HepG2 (cell line): ENCODE results near the gene GPAT3. TPM values are rescaled to one million over a fixed set of nuclear protein-coding genes. Genes with fewer than 3 reads are reported as not detected.

ENCODE experiments used
- FOSL2 ChIP-seq: sonication (generic); formaldehyde crosslinking; IDR thresholded peaks from 2 replicates; pipeline ENCODE4 v1.4.0; 2020; ENCODE audit warnings: missing genetic modification reagents
- GZF1 ChIP-seq: sonication (generic); formaldehyde crosslinking; IDR thresholded peaks from 2 replicates; pipeline ENCODE4 v1.5.1; 2020; ENCODE audit warnings: mild to moderate bottlenecking, missing genetic modification reagents
- KAT8 ChIP-seq: IDR thresholded peaks from 2 replicates; pipeline ENCODE4 v1.6.1; 2016; ENCODE audit warnings: missing genetic modification reagents, missing compliant biosample characterization
- KLF11 ChIP-seq: IDR thresholded peaks from 2 replicates; pipeline ENCODE4 v1.6.1; 2016; ENCODE audit warnings: missing compliant biosample characterization
- MAF1 ChIP-seq: sonication (generic); formaldehyde crosslinking; IDR thresholded peaks from 2 replicates; pipeline ENCODE4 v1.5.0; 2020; ENCODE audit warnings: missing genetic modification reagents, borderline replicate concordance
- RFX5 ChIP-seq: IDR thresholded peaks from 2 replicates; pipeline ENCODE4 v1.6.1; 2011; ENCODE audit warnings: low read depth, low read length, improper control_type of control experiment
- TBP ChIP-seq: sonication (generic); formaldehyde crosslinking; IDR thresholded peaks from 2 replicates; pipeline ENCODE4 v1.5.0; 2020; ENCODE audit warnings: missing genetic modification reagents
- ZMYM4 ChIP-seq: sonication (generic); formaldehyde crosslinking; IDR thresholded peaks from 2 replicates; pipeline ENCODE4 v1.8.1; 2023; ENCODE audit warnings: mild to moderate bottlenecking, missing genetic modification reagents
- ZNF12 ChIP-seq: sonication (generic); formaldehyde crosslinking; IDR thresholded peaks from 2 replicates; pipeline ENCODE4 v1.5.0; 2020; ENCODE audit warnings: missing genetic modification reagents
- polyA plus RNA-seq, 8 experiments: library from polyadenylated mRNA; depleted of rRNA in 3 of 8; stranded (reverse) in 7 of 8; unstranded in 1 of 8; fragments of >200 nt; fragmentation: Illumina TruSeq in 4 of 8; extraction: Trizol in 4 of 8; gene quantifications; 2 replicates each; pipeline versions ENCODE4 v1.2.1 to v1.2.3, GENCODE V29; 2011 to 2016; ENCODE audit warnings: low read depth in 4 of 8, missing spikeins in 1 of 8, mixed read lengths in 1 of 8; ENCODE audit not compliant: insufficient read depth in 1 of 8
- total RNA-seq, 5 experiments: library from RNA; depleted of rRNA; stranded (reverse); fragments of >200 nt; fragmentation: Illumina TruSeq; extraction: Trizol; gene quantifications; 2 replicates each; pipeline ENCODE4 v1.2.3, GENCODE V29; 2016; ENCODE audit warnings: low read depth in 1 of 5
- TF ChIP-seq, protein P1 (sequence below): IDR thresholded peaks from 2 replicates; pipeline ENCODE4 v1.6.1; 2012; ENCODE audit warnings: low read depth, low read length, improper control_type of control experiment
- TF ChIP-seq, protein P2 (sequence below): IDR thresholded peaks from 2 replicates; pipeline ENCODE4 v1.6.1; 2016; ENCODE audit warnings: missing compliant biosample characterization, missing genetic modification reagents, borderline replicate concordance
- TF ChIP-seq, protein P3 (sequence below): sonication (generic); formaldehyde crosslinking; IDR thresholded peaks from 2 replicates; pipeline ENCODE4 v1.5.1; 2020; ENCODE audit warnings: mild to moderate bottlenecking, moderate library complexity, missing genetic modification reagents
- TF ChIP-seq, protein P4 (sequence below): sonication (generic); formaldehyde crosslinking; IDR thresholded peaks from 2 replicates; pipeline ENCODE4 v1.4.0; 2020; ENCODE audit warnings: missing genetic modification reagents
- TF ChIP-seq, protein P5 (sequence below): sonication (generic); formaldehyde crosslinking; IDR thresholded peaks from 2 replicates; pipeline ENCODE4 v1.8.0; 2022; ENCODE audit warnings: missing genetic modification reagents, mild to moderate bottlenecking, inconsistent platforms, borderline replicate concordance
- TF ChIP-seq, protein P6 (sequence below): sonication (generic); formaldehyde crosslinking; IDR thresholded peaks from 2 replicates; pipeline ENCODE4 v1.5.0; 2020; ENCODE audit warnings: missing genetic modification reagents
- TF ChIP-seq, protein P7 (sequence below): sonication (generic); formaldehyde crosslinking; IDR thresholded peaks from 2 replicates; pipeline ENCODE4 v1.4.0; 2020; ENCODE audit warnings: mild to moderate bottlenecking, missing genetic modification reagents

GPAT3 gene
- total and polyA plus RNA-seq, 2 of the 13 experiments (the other 11 are each of a cell fraction or from before 2014, with no cell fraction given), result 2.4 to 2.6 TPM

DNA sequence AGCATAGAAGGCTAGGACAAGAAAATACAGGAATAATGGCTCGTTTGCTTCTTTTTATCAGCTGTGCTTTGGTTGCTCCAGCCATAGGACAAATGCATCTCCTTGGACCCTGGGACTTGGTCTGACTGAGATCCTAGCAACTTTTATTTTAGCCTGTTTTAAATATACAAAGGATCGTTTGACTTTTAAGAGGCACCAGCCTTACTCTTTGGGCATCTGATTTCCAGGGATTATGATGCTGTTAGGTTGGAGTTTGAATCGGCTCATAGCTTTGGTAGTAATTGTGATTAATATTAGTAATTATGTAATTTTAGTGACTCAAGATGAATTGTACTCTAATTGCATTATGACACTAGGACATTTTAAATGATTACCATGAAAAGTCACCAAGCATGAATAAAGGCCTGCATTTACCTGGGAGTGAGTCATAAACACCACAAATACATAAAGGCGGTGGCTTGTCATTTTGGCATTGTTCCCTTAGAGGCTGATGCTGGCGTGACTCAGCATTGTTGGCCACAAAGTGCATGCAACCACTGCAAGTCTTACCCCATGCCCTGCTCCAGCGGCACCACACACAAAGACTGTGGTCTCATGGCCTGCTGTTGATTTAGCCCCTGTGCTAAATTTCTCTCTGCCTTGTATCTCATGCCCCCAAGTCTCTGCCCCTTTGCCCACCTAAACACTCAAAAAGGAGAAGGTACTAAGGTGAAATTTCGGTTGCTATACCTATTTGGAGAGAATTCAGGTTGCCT lies 12.4 kb downstream of the GPAT3 start (continued):
- TF ChIP-seq, protein P1, sequence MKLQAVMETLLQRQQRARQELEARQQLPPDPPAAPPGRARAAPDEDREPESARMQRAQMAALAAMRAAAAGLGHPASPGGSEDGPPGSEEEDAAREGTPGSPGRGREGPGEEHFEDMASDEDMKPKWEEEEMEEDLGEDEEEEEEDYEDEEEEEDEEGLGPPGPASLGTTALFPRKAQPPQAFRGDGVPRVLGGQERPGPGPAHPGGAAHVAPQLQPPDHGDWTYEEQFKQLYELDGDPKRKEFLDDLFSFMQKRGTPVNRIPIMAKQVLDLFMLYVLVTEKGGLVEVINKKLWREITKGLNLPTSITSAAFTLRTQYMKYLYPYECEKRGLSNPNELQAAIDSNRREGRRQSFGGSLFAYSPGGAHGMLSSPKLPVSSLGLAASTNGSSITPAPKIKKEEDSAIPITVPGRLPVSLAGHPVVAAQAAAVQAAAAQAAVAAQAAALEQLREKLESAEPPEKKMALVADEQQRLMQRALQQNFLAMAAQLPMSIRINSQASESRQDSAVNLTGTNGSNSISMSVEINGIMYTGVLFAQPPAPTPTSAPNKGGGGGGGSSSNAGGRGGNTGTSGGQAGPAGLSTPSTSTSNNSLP, result 0 out of 2 replicates have a peak, but pooled peaks have one; percentile 40
- TF ChIP-seq ZMYM4 (CRISPR knock-in tag) (no peak), GZF1 (CRISPR knock-in tag) (no peak), TBP (CRISPR knock-in tag) (no peak), KLF11 (CRISPR knock-in tag) (no peak), ZNF12 (CRISPR knock-in tag) (no peak), MAF1 (no peak), RFX5 (no peak), KAT8 (CRISPR knock-in tag) (no peak), FOSL2 (CRISPR knock-in tag) (peak; percentile 97)
- TF ChIP-seq, protein P2, sequence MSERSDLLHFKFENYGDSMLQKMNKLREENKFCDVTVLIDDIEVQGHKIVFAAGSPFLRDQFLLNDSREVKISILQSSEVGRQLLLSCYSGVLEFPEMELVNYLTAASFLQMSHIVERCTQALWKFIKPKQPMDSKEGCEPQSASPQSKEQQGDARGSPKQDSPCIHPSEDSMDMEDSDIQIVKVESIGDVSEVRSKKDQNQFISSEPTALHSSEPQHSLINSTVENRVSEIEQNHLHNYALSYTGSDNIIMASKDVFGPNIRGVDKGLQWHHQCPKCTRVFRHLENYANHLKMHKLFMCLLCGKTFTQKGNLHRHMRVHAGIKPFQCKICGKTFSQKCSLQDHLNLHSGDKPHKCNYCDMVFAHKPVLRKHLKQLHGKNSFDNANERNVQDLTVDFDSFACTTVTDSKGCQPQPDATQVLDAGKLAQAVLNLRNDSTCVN (CRISPR knock-in tag), result no peak
- TF ChIP-seq, protein P3, sequence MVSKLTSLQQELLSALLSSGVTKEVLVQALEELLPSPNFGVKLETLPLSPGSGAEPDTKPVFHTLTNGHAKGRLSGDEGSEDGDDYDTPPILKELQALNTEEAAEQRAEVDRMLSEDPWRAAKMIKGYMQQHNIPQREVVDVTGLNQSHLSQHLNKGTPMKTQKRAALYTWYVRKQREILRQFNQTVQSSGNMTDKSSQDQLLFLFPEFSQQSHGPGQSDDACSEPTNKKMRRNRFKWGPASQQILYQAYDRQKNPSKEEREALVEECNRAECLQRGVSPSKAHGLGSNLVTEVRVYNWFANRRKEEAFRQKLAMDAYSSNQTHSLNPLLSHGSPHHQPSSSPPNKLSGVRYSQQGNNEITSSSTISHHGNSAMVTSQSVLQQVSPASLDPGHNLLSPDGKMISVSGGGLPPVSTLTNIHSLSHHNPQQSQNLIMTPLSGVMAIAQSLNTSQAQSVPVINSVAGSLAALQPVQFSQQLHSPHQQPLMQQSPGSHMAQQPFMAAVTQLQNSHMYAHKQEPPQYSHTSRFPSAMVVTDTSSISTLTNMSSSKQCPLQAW (CRISPR knock-in tag), result no peak
- TF ChIP-seq, protein P4, sequence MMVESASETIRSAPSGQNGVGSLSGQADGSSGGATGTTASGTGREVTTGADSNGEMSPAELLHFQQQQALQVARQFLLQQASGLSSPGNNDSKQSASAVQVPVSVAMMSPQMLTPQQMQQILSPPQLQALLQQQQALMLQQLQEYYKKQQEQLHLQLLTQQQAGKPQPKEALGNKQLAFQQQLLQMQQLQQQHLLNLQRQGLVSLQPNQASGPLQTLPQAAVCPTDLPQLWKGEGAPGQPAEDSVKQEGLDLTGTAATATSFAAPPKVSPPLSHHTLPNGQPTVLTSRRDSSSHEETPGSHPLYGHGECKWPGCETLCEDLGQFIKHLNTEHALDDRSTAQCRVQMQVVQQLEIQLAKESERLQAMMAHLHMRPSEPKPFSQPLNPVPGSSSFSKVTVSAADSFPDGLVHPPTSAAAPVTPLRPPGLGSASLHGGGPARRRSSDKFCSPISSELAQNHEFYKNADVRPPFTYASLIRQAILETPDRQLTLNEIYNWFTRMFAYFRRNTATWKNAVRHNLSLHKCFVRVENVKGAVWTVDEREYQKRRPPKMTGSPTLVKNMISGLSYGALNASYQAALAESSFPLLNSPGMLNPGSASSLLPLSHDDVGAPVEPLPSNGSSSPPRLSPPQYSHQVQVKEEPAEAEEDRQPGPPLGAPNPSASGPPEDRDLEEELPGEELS, result no peak
- TF ChIP-seq, protein P5, sequence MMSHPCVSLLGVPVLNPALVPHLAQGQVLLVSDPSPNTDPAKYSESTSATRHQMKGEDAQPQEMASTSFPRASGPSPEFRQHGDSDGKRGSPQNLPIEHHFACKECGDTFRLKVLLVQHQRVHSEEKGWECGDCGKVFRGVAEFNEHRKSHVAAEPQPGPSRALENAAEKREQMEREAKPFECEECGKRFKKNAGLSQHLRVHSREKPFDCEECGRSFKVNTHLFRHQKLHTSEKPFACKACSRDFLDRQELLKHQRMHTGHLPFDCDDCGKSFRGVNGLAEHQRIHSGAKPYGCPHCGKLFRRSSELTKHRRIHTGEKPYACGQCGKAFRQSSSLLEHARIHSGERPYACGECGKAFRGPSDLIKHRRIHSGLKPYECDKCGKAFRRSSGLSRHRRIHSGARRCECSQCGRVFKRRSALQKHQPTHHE (CRISPR knock-in tag), result no peak
- TF ChIP-seq, protein P6, sequence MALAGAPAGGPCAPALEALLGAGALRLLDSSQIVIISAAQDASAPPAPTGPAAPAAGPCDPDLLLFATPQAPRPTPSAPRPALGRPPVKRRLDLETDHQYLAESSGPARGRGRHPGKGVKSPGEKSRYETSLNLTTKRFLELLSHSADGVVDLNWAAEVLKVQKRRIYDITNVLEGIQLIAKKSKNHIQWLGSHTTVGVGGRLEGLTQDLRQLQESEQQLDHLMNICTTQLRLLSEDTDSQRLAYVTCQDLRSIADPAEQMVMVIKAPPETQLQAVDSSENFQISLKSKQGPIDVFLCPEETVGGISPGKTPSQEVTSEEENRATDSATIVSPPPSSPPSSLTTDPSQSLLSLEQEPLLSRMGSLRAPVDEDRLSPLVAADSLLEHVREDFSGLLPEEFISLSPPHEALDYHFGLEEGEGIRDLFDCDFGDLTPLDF (CRISPR knock-in tag), result no peak
- TF ChIP-seq, protein P7, sequence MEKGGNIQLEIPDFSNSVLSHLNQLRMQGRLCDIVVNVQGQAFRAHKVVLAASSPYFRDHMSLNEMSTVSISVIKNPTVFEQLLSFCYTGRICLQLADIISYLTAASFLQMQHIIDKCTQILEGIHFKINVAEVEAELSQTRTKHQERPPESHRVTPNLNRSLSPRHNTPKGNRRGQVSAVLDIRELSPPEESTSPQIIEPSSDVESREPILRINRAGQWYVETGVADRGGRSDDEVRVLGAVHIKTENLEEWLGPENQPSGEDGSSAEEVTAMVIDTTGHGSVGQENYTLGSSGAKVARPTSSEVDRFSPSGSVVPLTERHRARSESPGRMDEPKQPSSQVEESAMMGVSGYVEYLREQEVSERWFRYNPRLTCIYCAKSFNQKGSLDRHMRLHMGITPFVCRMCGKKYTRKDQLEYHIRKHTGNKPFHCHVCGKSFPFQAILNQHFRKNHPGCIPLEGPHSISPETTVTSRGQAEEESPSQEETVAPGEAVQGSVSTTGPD (CRISPR knock-in tag), result no peak
